ENCODE results near the gene EHBP1L1. TPM values are rescaled to one million over a fixed set of nuclear protein-coding genes. Genes with fewer than 3 reads are reported as not detected.

EHBP1L1 gene
- total and polyA plus RNA-seq, 2 of the 13 experiments (the other 11 are each of a cell fraction or from before 2014, with no cell fraction given) = 8.3 to 10.6 TPM

- TF ChIP-seq CHD4 (IDR thresholded peaks at IDR 0.05; ENCODE audit: borderline replicate concordance, low read length) = no peak
- no peak for TF ChIP-seq ZNF253 (CRISPR knock-in tag; IDR thresholded peaks at IDR 0.05; ENCODE audit: borderline replicate concordance)
- TF ChIP-seq SP140L (CRISPR knock-in tag; IDR thresholded peaks at IDR 0.05; ENCODE audit: borderline replicate concordance) = no peak
- TF ChIP-seq TP53 (CRISPR knock-in tag; conservative IDR thresholded peaks at IDR 0.05) = no peak
- TF ChIP-seq SNRNP70 (IDR thresholded peaks at IDR 0.05; ENCODE audit: low read depth, low read length) = no peak
- no peak for TF ChIP-seq ZZZ3 (CRISPR knock-in tag; IDR thresholded peaks at IDR 0.05; ENCODE audit: borderline replicate concordance)
- TF ChIP-seq ZNF451 (CRISPR knock-in tag; IDR thresholded peaks at IDR 0.05) = no peak
- TF ChIP-seq ZNF501 (CRISPR knock-in tag; IDR thresholded peaks at IDR 0.05) = no peak
- no peak for TF ChIP-seq ZNF121 (CRISPR knock-in tag; IDR thresholded peaks at IDR 0.05)
- no peak for TF ChIP-seq EEA1 (CRISPR knock-in tag; IDR thresholded peaks at IDR 0.05; ENCODE audit: borderline replicate concordance)
- no peak for TF ChIP-seq REXO4 (CRISPR knock-in tag; IDR thresholded peaks at IDR 0.05; ENCODE audit: borderline replicate concordance)
- no peak for TF ChIP-seq ZNF597 (CRISPR knock-in tag; IDR thresholded peaks at IDR 0.05)
- 0 out of 2 replicates have a peak, but pooled peaks have one; percentile 49 for TF ChIP-seq BRD4 (CRISPR knock-in tag; IDR thresholded peaks at IDR 0.05)
- TF ChIP-seq FOXJ3 (CRISPR knock-in tag; IDR thresholded peaks at IDR 0.05; ENCODE audit: borderline replicate concordance) = no peak
- no peak for TF ChIP-seq ZNF256 (CRISPR knock-in tag; conservative IDR thresholded peaks at IDR 0.05)
- no peak for TF ChIP-seq ZBTB26 (CRISPR knock-in tag; IDR thresholded peaks at IDR 0.05; ENCODE audit: borderline replicate concordance)
- no peak for TF ChIP-seq RFXANK (CRISPR knock-in tag; IDR thresholded peaks at IDR 0.05)
- TF ChIP-seq ZNF564 (CRISPR knock-in tag; IDR thresholded peaks at IDR 0.05) = no peak
- no peak for TF ChIP-seq ZNF44 (CRISPR knock-in tag; IDR thresholded peaks at IDR 0.05)
- no peak for TF ChIP-seq AHR (CRISPR knock-in tag; IDR thresholded peaks at IDR 0.05)
- no peak for TF ChIP-seq HCFC1 (IDR thresholded peaks at IDR 0.05; ENCODE audit: low read depth, low read length)
- TF ChIP-seq TFE3 (CRISPR knock-in tag; IDR thresholded peaks at IDR 0.05) = no peak
- TF ChIP-seq MXD1 (CRISPR knock-in tag; IDR thresholded peaks at IDR 0.05) = no peak
- TF ChIP-seq MED1 (CRISPR knock-in tag; IDR thresholded peaks at IDR 0.05) = peak; percentile 82
- no peak for TF ChIP-seq ZNF678 (CRISPR knock-in tag; IDR thresholded peaks at IDR 0.05)
- TF ChIP-seq GATA4 (IDR thresholded peaks at IDR 0.05; ENCODE audit: borderline replicate concordance, low read depth) = no peak
- no peak for TF ChIP-seq ZBTB1 (CRISPR knock-in tag; IDR thresholded peaks at IDR 0.05; ENCODE audit: borderline replicate concordance)
- TF ChIP-seq ZNF234 (CRISPR knock-in tag; conservative IDR thresholded peaks at IDR 0.05) = no peak
- peak; percentile 43; the same call in 1 of the 2 replicates for TF ChIP-seq JUND (CRISPR knock-in tag; IDR thresholded peaks at IDR 0.05)
Measured at GRCh38 chr11:65546217-65546958, 29.5 kb upstream of the EHBP1L1 start (continued).

Data from HepG2 (cell line).